Right lobe of liver (tissue), 4 donors: Measurements from ENCODE around the gene CNDP1.

Experiments
- POLR2A ChIP-seq: fragments of 450-650 bp; IDR thresholded peaks from one replicate; pipeline ENCODE4 v1.6.1; 2017; ENCODE audit warnings: antibody characterized with exemption, mild to moderate bottlenecking
- TF ChIP-seq, protein P1 (sequence below), 4 donors: fragments of 200-600 bp in 3 of 4; fragments of 450-650 bp in 1 of 4; IDR thresholded peaks; one replicate each; pipeline versions ENCODE4 v1.5.1 to v1.8.0; 2016 to 2022; ENCODE audit warnings: antibody characterized with exemption in 4 of 4, mild to moderate bottlenecking in 2 of 4
- donor health status: DM: no; HTN: no; CAD: no.
- donor health status: DM: no; HTN: no; CAD: no.
- donor health status: DM: no; HTN: yes; CAD: no.

DNA sequence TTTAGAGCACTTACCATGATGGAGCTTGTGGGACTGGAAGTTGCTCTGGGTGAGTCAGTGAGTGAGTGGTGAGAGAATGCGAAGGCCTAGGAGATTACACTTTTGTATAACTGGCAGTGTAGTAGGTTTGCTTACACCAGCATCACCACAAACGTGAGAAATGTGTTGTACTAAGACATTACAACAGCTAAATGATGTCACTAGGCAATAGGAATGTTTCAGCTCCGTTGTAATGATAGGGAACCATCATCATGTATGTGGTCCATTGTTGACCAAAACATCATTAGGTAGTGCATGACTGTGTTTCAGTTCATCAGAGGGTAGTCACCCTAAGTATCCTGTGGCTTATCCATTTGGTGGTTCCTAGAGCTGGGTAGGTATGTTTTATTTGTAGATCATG, 75.2 kb downstream of the CNDP1 start:
- TF ChIP-seq, protein P1, sequence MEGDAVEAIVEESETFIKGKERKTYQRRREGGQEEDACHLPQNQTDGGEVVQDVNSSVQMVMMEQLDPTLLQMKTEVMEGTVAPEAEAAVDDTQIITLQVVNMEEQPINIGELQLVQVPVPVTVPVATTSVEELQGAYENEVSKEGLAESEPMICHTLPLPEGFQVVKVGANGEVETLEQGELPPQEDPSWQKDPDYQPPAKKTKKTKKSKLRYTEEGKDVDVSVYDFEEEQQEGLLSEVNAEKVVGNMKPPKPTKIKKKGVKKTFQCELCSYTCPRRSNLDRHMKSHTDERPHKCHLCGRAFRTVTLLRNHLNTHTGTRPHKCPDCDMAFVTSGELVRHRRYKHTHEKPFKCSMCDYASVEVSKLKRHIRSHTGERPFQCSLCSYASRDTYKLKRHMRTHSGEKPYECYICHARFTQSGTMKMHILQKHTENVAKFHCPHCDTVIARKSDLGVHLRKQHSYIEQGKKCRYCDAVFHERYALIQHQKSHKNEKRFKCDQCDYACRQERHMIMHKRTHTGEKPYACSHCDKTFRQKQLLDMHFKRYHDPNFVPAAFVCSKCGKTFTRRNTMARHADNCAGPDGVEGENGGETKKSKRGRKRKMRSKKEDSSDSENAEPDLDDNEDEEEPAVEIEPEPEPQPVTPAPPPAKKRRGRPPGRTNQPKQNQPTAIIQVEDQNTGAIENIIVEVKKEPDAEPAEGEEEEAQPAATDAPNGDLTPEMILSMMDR (IDR thresholded peaks at IDR 0.05), result no peak
- no peak for TF ChIP-seq POLR2A
